H9 (cell line): ENCODE data around the gene PITHD1. TPM values are rescaled to one million over a fixed set of nuclear protein-coding genes. Genes with fewer than 3 reads are reported as not detected.

Experiments
- DNase-seq: peaks from one replicate; pipeline ENCODE4 v3.0.0-alpha.2; 2017
- H2AFZ ChIP-seq: one replicate; pipeline ENCODE4 v1.6.1; 2013; ENCODE audit warnings: mild to moderate bottlenecking, low read length, control low read depth, moderate library complexity
- H2AK5ac ChIP-seq: 2 replicates; pipeline ENCODE4 v1.6.1; 2013; ENCODE audit warnings: low read length, control low read depth, mixed read lengths; ENCODE audit not compliant: insufficient read length
- H2BK120ac ChIP-seq: one replicate; pipeline ENCODE4 v1.6.1; 2013; ENCODE audit warnings: low read depth, mild to moderate bottlenecking, low read length, control low read depth, inconsistent platforms; ENCODE audit not compliant: poor library complexity, severe bottlenecking
- H2BK12ac ChIP-seq: 2 replicates; pipeline ENCODE4 v1.6.1; 2013; ENCODE audit warnings: low read length, control low read depth, mixed read lengths, low read depth; ENCODE audit not compliant: insufficient read length
- H2BK15ac ChIP-seq: 2 replicates; pipeline ENCODE4 v1.6.1; 2013; ENCODE audit warnings: low read depth, low read length, control low read depth
- H2BK20ac ChIP-seq: one replicate; pipeline ENCODE4 v1.6.1; 2013; ENCODE audit warnings: low read depth, mild to moderate bottlenecking, low read length, control low read depth, inconsistent platforms; ENCODE audit not compliant: poor library complexity, severe bottlenecking
- H2BK5ac ChIP-seq: 2 replicates; pipeline ENCODE4 v1.6.1; 2013; ENCODE audit warnings: low read length, control low read depth, mixed read lengths; ENCODE audit not compliant: insufficient read length
- H3K14ac ChIP-seq: 2 replicates; pipeline ENCODE4 v1.6.1; 2013; ENCODE audit warnings: low read length, control low read depth; ENCODE audit not compliant: insufficient read depth
- H3K18ac ChIP-seq: 2 replicates; pipeline ENCODE4 v1.6.1; 2013; ENCODE audit warnings: low read depth, mild to moderate bottlenecking, mixed read lengths, low read length, control low read depth; ENCODE audit not compliant: insufficient read length
- H3K23ac ChIP-seq: 2 replicates; pipeline ENCODE4 v1.6.1; 2013; ENCODE audit warnings: low read length, control low read depth, mixed read lengths, low read depth; ENCODE audit not compliant: insufficient read length
- H3K23me2 ChIP-seq: 2 replicates; pipeline ENCODE4 v1.6.1; 2013; ENCODE audit warnings: low read depth, mild to moderate bottlenecking, mixed read lengths, low read length, control low read depth; ENCODE audit not compliant: insufficient read length, poor library complexity, severe bottlenecking
- H3K27ac ChIP-seq: 2 replicates; pipeline ENCODE4 v1.5.1; 2013; ENCODE audit warnings: low read length, control low read depth, mixed read lengths, low read depth; ENCODE audit not compliant: insufficient read length
- H3K27me3 ChIP-seq: 2 replicates; pipeline ENCODE4 v1.6.1; 2013; ENCODE audit warnings: low read length, control low read depth, inconsistent platforms; ENCODE audit not compliant: insufficient read depth
- H3K4ac ChIP-seq: 2 replicates; pipeline ENCODE4 v1.6.1; 2013; ENCODE audit warnings: low read depth, mild to moderate bottlenecking, control low read depth, inconsistent platforms, low read length, moderate library complexity
- H3K4me1 ChIP-seq: 2 replicates; pipeline ENCODE4 v1.6.1; 2013; ENCODE audit warnings: low read length, control low read depth, inconsistent platforms; ENCODE audit not compliant: insufficient read depth
- H3K4me2 ChIP-seq: 2 replicates; pipeline ENCODE4 v1.6.1; 2013; ENCODE audit warnings: low read length, control low read depth, mixed read lengths; ENCODE audit not compliant: insufficient read length, insufficient read depth
- H3K56ac ChIP-seq: 2 replicates; pipeline ENCODE4 v1.6.1; 2013; ENCODE audit warnings: low read depth, mild to moderate bottlenecking, mixed read lengths, low read length, control low read depth; ENCODE audit not compliant: insufficient read length
- H3K79me1 ChIP-seq: 2 replicates; pipeline ENCODE4 v1.6.1; 2013; ENCODE audit warnings: low read depth, mild to moderate bottlenecking, moderate library complexity, low read length, control low read depth, inconsistent platforms; ENCODE audit not compliant: insufficient read depth, poor library complexity, severe bottlenecking
- H3K79me2 ChIP-seq: 2 replicates; pipeline ENCODE4 v1.6.1; 2013; ENCODE audit warnings: low read length, control low read depth, inconsistent platforms; ENCODE audit not compliant: insufficient read depth
- H3K9ac ChIP-seq: 2 replicates; pipeline ENCODE4 v1.6.1; 2013; ENCODE audit warnings: low read length, control low read depth, mixed read lengths; ENCODE audit not compliant: insufficient read length; ENCODE audit errors: extremely low read depth
- H3K9me3 ChIP-seq: one replicate; pipeline ENCODE4 v1.6.1; 2013; ENCODE audit warnings: low read depth, low read length, inconsistent platforms; ENCODE audit not compliant: control insufficient read depth
- H3T11ph ChIP-seq: one replicate; pipeline ENCODE4 v1.6.1; 2013; ENCODE audit warnings: mild to moderate bottlenecking, low read length, control low read depth, inconsistent platforms
- H4K20me1 ChIP-seq: one replicate; pipeline ENCODE4 v1.6.1; 2013; ENCODE audit not compliant: control insufficient read depth, insufficient read length, insufficient read depth
- H4K5ac ChIP-seq: 2 replicates; pipeline ENCODE4 v1.6.1; 2013; ENCODE audit warnings: low read depth, mild to moderate bottlenecking, mixed read lengths, low read length, control low read depth; ENCODE audit not compliant: insufficient read length
- H4K8ac ChIP-seq: replicated peaks from 2 replicates; pipeline ENCODE4 v1.6.1; 2013; ENCODE audit warnings: low read length, control low read depth, mixed read lengths, low read depth; ENCODE audit not compliant: insufficient read length
- H4K91ac ChIP-seq: 2 replicates; pipeline ENCODE4 v1.6.1; 2013; ENCODE audit warnings: low read depth, mild to moderate bottlenecking, moderate library complexity, mixed read lengths, low read length, control low read depth; ENCODE audit not compliant: insufficient read length
- H3K27ac Mint-ChIP-seq, 3 experiments: 2 replicates in 2 of 3; 3 replicates in 1 of 3; pipeline ENCODE4 v1.8.0; 2020 to 2021; ENCODE audit warnings: mixed read lengths in 3 of 3, mild to moderate bottlenecking in 1 of 3, moderate library complexity in 1 of 3
- H3K27me3 Mint-ChIP-seq: 2 replicates; pipeline ENCODE4 v1.8.0; 2021; ENCODE audit warnings: low read depth, mild to moderate bottlenecking, moderate library complexity, mixed read lengths
- H3K36me3 Mint-ChIP-seq, 3 experiments: 2 replicates in 2 of 3; 3 replicates in 1 of 3; pipeline ENCODE4 v1.8.0; 2020 to 2021; ENCODE audit warnings: low read depth in 3 of 3, mixed read lengths in 3 of 3; ENCODE audit not compliant: insufficient read depth in 1 of 3
- H3K4me1 Mint-ChIP-seq, 2 experiments: 2 replicates each; pipeline ENCODE4 v1.8.0; 2020; ENCODE audit warnings: mixed read lengths in 2 of 2
- H3K4me3 Mint-ChIP-seq, 2 experiments: 2 replicates in 1 of 2; 3 replicates in 1 of 2; pipeline ENCODE4 v1.8.0; 2020 to 2021; ENCODE audit warnings: mild to moderate bottlenecking in 2 of 2, mixed read lengths in 2 of 2, moderate library complexity in 1 of 2
- H3K9me3 Mint-ChIP-seq, 2 experiments: 2 replicates in 1 of 2; 3 replicates in 1 of 2; pipeline ENCODE4 v1.8.0; 2020; ENCODE audit warnings: mild to moderate bottlenecking in 2 of 2, mixed read lengths in 2 of 2, moderate library complexity in 1 of 2
- CTCF ChIP-seq: fragments of 200-600 bp; sonication (generic); conservative IDR thresholded peaks from 3 replicates; pipeline ENCODE4 v1.8.0; 2021; ENCODE audit warnings: antibody characterized with exemption, mild to moderate bottlenecking
- WGBS: extraction: QIAGEN DNeasy Blood & Tissue Kit; methylation state at CpG from one replicate; pipeline ENCODE4 v1.1.7; 2013; ENCODE audit warnings: missing lambda C conversion rate, low lambda C conversion rate, mixed read lengths; ENCODE audit not compliant: insufficient read length; ENCODE audit errors: extremely low coverage; 5-methylcytosine and 5-hydroxymethylcytosine counted together
- total RNA-seq: library from RNA; stranded (reverse); gene quantifications from 2 replicates; pipeline ENCODE4 v1.2.1, GENCODE V29; 2021

PITHD1 gene
- total RNA-seq, 1 experiment from 2014 or later, result 92.0 TPM

GRCh38 chr1:23774174-23774880 lies 3.9 kb upstream of the PITHD1 start:
- H3K27ac ChIP-seq, result no peak overlapping the region
- H2BK20ac ChIP-seq, result no peak overlapping the region
- H4K91ac ChIP-seq, result no peak overlapping the region
- H3K4me1 ChIP-seq, result no peaks in the 10 kb centered on the region; the same call in 1 of the 2 replicates
- H3K18ac ChIP-seq, result no peak overlapping the region
- H3K9ac ChIP-seq, result no peak overlapping the region
- no peak overlapping the region for H2BK12ac ChIP-seq
- Mint-ChIP-seq H3K27me3 (no peaks in the 10 kb centered on the region), H3K27ac (no peak overlapping the region), H3K4me1 (peaks cover 5 to 14% of the 10 kb centered on the region in 2 experiments), H3K4me3 (no peak overlapping the region), H3K36me3 (peaks cover 0 to 8% (median 6%) of the 10 kb centered on the region in 3 experiments; a peak in 5 of 7 replicates), H3K9me3 (no peaks in the 10 kb centered on the region)
- H3K23me2 ChIP-seq, result peaks cover 6% of the 10 kb centered on the region
- H4K20me1 ChIP-seq, result no peaks in the 10 kb centered on the region
- no peak overlapping the region for H4K5ac ChIP-seq
- no peak overlapping the region for H3T11ph ChIP-seq
- no peak for DNase-seq
- peaks cover 7% of the 10 kb centered on the region; the same call in 1 of the 2 replicates for H3K79me2 ChIP-seq
- no peak overlapping the region for H2BK15ac ChIP-seq
- H3K79me1 ChIP-seq, result peaks cover 6% of the 10 kb centered on the region
- TF ChIP-seq CTCF, result no peak
- no peak overlapping the region for H3K4me2 ChIP-seq
- no peaks in the 10 kb centered on the region for H3K9me3 ChIP-seq
- H4K8ac ChIP-seq, result no peak overlapping the region
- no peak overlapping the region for H3K56ac ChIP-seq
- no peak overlapping the region for H2BK5ac ChIP-seq
- H2AK5ac ChIP-seq, result no peak overlapping the region
- WGBS, result no CpG with 5 or more reads among the region's 6 CpGs
- no peak overlapping the region for H2BK120ac ChIP-seq
- no peak overlapping the region for H3K4ac ChIP-seq
- no peak overlapping the region for H2AFZ ChIP-seq
- no peak overlapping the region for H3K23ac ChIP-seq
- H3K27me3 ChIP-seq, result no peaks in the 10 kb centered on the region
- no peak overlapping the region for H3K14ac ChIP-seq
